GM08714 (cell line): ENCODE data around the gene KIF4B.
"Not testable (repeated sequence)": the region's sequence is repeated elsewhere in the genome, so short reads cannot be mapped to it uniquely, and the experiment has no call there.

Experiments
- H3K4me3 ChIP-seq: fragments of 200-500 bp; sonication (Bioruptor generic); 2 replicates; pipeline ENCODE4 v1.5.1; 2014; ENCODE audit warnings: mild to moderate bottlenecking, low read length, inconsistent platforms
- ZNF274 ChIP-seq: IDR thresholded peaks from 2 replicates; pipeline ENCODE4 v1.6.1; 2012; ENCODE audit warnings: mild to moderate bottlenecking, low read depth, low read length

Gene KIF4B

GRCh38 chr5:155027993-155028629 is 14.6 kb downstream of the KIF4B start:
- TF ChIP-seq ZNF274, result no peak
- no peak overlapping the region for H3K4me3 ChIP-seq

GRCh38 chr5:155029240-155029639 is 15.7 kb downstream of the KIF4B start:
- H3K4me3 ChIP-seq, result no peak overlapping the region
- TF ChIP-seq ZNF274, result no peak

- H3K4me3 ChIP-seq, result not testable (repeated sequence)
Measured at GRCh38 chr5:155034145-155034744, 20.7 kb downstream of the KIF4B start.

- not testable (repeated sequence) for H3K4me3 ChIP-seq
Measured at GRCh38 chr5:155035087-155035486, 21.5 kb downstream of the KIF4B start.

- TF ChIP-seq ZNF274, result no peak
- no peak overlapping the region for H3K4me3 ChIP-seq
Measured at GRCh38 chr5:155040984-155041653, 27.6 kb downstream of the KIF4B start.

GRCh38 chr5:155044591-155044990 is 31.0 kb downstream of the KIF4B start:
- no peak overlapping the region for H3K4me3 ChIP-seq
- TF ChIP-seq ZNF274, result no peak

- TF ChIP-seq ZNF274, result no peak
- H3K4me3 ChIP-seq, result no peak overlapping the region
Measured at GRCh38 chr5:155046591-155046990, 33.0 kb downstream of the KIF4B start.

GRCh38 chr5:155047818-155048217 is 34.3 kb downstream of the KIF4B start:
- no peak overlapping the region for H3K4me3 ChIP-seq
- TF ChIP-seq ZNF274, result no peak

GRCh38 chr5:155049569-155050383 is 36.2 kb downstream of the KIF4B start:
- TF ChIP-seq ZNF274, result no peak
- H3K4me3 ChIP-seq, result no peak overlapping the region

GRCh38 chr5:155050384-155051019 is 36.9 kb downstream of the KIF4B start:
- no peak for TF ChIP-seq ZNF274
- no peak overlapping the region for H3K4me3 ChIP-seq

- no peak for TF ChIP-seq ZNF274
- H3K4me3 ChIP-seq, result no peak overlapping the region
Measured at GRCh38 chr5:155052532-155052931, 39.0 kb downstream of the KIF4B start.

- H3K4me3 ChIP-seq, result no peak overlapping the region
- TF ChIP-seq ZNF274, result no peak
Measured at GRCh38 chr5:155053501-155053900, 39.9 kb downstream of the KIF4B start.

- H3K4me3 ChIP-seq, result no peak overlapping the region
- TF ChIP-seq ZNF274, result no peak
Measured at GRCh38 chr5:155056644-155057269, 43.2 kb downstream of the KIF4B start.

GRCh38 chr5:155057626-155058025 is 44.1 kb downstream of the KIF4B start:
- TF ChIP-seq ZNF274, result no peak
- no peak overlapping the region for H3K4me3 ChIP-seq
